Stimulated activated CD8-positive, alpha-beta memory T cell treated with anti-CD3 and anti-CD28 coated beads, Interleukin-7, amount 100 ng/mL, for 4 hours (primary cell): ENCODE results near the gene SLC23A2.
"Not testable (repeated sequence)": the region's sequence is repeated elsewhere in the genome, so short reads cannot be mapped to it uniquely, and the experiment has no call there.

ENCODE experiments used
- DNase-seq, 2 donors: peaks; one replicate each; pipeline ENCODE4 v3.0.0-alpha.2; 2020; ENCODE audit warnings: low read depth in 2 of 2

Gene SLC23A2

DNA sequence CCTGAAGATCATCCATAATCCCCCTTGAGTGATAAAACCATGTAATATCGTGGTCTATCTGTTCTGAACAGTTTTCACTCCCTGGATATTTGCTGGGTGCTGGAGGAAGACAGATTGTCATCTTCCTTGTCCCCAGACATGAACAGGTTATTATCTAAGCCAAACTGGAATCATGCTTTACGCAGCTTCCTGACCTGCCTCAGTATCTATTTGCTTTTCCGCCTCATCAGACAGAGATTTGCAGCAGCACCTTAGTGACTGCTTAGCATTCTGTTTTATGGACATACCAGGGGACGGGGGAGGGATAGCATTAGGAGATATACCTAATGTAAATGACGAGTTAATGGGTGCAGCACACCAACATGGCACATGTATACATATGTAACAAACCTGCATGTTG, 124.6 kb downstream of the SLC23A2 start:
- DNase-seq: no peak

DNA sequence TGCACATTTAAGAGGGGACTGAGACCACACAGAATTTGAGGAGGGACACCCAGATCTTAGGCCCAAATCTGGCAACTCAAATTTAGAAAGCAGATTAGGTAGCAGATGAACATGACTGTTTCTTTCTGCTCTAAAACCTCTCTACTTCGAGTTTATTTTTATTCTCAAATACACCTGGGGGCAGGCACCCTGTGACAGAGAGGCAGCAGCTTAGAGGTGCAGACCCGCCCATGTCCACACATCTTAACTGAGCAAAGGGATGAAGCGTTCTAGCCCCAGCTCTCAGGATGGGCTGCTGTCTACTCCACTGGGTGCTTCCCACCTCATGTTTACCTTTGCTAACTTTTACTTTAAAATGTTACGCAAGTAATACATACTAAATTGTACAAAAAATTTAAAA, 125.0 kb downstream of the SLC23A2 start:
- DNase-seq: no peak

DNA sequence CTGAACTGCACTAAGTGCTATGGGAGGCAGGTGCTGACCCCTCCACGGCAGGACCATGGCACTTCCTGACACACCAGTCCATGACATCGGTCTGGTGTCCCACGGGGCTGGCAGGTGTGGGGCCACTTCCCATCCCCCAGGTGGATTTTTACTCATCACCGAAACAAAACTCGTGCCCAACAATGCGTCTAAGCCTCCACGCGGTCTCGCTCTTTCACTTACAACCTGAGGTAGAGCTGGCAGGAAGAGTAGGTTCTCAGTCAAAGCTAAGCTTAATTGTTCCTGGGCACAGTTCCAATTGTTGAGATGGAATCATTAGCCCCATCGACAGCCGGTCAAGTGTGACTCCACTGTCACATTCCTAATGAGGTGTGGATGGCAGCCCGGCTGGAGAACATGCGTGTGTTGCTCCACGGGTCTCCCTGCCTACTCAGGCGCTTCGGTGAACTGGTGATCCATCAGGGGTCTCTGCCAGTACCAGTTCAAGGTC, 125.7 kb downstream of the SLC23A2 start:
- no peak for DNase-seq

DNA sequence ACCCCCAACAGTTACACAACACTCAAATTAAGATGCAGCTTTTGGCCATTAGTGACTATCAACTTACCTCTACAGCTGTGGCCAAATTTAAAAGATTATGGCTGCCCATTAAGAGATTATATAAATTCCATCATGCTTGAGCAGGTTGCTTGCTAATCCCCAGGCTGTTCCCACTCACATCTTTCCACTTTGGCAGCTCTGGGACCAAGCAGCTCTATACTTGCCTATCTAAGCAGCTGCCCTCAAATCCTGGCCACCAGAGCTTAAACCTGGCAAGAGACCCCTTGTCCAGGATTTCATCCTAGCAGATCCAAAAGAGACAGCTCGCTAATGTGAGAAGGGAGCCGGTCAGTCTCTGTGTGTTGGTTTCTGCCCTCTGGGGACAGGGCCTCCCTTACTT, 127.9 kb downstream of the SLC23A2 start:
- no peak for DNase-seq

DNA sequence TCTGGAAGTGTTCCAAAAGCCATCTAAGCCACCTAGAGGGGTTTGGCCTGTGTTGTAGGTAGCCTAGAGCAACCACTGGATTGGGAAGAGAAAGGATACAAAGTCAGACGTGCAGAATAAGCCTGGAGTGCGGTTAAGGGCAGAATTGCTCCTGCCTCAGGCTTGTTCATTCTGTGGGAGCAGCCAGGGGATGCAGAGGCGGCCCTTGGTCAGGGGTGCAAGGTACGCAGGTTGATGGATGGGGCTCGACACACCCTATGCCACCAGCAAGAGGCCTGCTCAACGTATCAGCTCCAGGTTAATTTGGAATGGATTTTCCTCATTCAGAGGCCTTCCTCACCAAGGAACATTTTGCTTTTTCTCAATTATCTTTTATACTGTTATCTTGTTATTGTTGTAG, 129.8 kb downstream of the SLC23A2 start:
- DNase-seq: no peak

DNA sequence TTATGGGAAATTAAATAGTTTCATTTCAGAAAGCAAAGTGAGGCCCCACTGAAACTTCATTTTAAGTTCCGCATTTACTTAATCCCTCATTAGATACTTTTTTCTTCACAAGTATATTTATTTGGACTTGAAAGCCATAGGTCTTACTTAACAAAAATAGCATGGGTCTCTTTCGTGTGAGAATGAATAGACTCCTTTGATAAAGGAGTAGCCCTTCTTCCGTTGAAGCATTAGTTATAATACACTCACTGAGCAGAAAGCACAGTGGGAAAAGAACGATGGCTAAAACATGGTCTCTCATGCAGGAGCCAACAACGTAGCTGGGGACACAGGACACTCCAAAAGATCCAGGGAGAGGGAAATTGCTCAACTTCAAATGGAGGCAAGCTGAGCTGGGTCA, 130.4 kb downstream of the SLC23A2 start:
- no peak for DNase-seq

DNA sequence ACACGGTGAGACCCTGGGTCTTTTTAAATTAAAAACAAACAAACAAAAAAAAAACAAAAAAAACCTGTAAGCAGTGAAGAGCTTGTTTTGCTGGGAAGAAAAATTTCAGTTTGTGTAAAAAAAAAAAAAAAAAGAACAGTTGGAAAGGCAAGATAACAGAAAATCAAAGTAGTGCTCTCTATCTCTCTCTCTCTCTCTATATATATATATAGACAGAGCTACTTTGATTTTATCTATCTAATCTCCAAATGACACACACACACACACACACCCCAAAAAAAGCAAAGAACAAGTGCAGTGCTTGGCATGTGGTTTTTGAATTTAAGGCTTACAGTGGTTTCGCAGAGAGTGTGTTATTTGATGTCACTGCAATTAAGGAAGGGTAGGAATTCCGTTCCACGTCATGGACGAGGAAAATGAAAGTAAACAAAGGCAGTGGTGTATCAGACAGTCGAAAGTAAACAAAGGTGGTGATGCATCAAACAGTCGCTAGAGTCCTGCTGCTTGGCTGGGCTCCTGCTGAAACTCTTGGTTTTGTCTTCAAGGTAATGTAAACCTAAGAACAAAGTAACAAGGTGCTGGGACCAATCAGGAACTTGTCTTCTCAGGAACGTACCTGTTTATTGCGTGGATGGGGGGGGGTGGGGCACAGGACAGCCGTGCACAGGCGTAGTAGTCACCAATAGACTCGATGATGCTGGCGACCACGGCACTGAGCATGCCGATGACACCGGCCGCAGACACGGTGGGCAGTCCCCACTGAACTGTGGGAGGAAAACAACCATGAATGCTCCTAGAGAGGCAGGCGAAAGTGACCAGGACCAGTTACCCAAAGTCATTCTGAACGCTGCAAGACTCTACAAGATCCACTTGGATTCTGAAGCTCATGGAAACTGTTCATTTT, 131.8 kb downstream of the SLC23A2 start:
- DNase-seq: no peak

DNA sequence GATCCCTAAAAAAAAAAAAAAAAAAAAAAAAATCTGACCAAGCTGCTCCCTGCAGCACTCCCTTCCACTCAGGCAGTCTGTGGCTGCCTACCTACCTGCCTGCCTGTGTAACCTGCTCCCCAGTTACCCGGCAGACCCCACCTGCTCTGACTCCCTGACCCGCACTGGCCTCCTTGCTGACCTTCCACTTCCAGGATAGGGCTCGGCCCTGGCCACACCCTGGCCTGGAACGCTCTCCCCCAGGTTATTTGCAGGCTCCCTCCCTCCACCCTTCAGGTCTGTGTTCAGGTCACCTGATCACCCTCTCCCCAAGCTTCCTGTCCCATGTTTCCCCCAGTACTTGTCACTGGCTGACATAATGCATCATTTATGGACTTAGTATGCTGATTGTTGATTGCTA, 134.3 kb downstream of the SLC23A2 start:
- no peak for DNase-seq

DNA sequence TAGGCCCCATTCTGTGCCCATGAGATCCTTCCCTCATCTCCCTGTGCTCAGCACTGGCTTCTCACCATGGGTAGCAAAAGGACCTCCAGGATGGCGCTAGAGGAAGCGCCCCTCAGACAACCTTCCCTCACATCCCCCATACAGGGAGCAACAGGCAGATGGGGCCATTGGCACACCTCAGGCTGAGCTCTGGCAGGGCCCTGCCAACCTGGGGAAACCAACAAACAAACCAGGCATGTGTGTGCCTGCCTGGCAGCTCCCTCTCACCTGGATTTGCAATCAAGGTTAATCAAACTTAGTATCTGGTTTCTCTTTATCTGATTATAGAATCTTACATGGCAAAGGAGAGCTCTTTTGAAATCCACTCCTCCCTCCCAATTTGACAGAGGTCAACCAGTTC, 134.9 kb downstream of the SLC23A2 start:
- no peak for DNase-seq

DNA sequence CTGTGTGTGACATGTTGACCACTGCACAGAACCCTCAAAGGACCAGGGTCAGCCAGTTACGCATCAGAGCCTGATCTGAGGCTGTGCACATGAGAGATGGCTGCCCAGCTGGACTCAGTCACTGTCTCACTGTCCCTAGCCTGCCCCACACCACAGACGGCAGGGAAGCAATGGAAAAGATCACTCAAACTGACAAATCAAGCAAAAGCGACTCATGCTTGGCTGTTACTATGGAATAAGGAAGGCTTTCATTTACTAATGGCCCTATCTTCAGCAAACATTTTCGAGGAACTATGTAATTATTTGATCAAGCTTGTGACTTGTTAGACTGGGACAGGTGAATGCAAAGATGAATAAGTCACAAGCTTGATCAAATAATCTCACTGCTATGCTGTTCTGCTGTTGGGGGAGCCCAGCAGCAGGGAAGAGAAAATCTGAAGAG, 137.0 kb downstream of the SLC23A2 start:
- DNase-seq: no peak

DNA sequence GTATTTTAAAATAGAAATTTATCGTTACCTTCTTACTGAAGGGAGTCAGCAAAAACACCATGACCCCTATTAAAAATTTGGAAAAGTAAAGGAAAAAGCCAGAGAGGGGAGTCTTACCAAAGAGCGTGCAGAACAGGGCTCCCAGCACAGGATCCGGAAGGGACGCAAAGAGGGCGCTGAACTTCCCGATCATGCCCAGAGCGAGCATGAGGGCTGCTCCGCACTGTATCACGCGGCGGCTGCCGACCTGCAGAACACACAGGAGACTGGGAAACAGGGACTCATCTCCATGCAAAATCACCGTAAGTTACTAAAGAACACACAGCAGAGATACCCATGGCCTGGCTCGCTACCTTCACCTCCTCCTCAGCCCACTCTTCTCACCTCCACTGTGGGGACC, 138.6 kb downstream of the SLC23A2 start:
- DNase-seq: no peak

DNA sequence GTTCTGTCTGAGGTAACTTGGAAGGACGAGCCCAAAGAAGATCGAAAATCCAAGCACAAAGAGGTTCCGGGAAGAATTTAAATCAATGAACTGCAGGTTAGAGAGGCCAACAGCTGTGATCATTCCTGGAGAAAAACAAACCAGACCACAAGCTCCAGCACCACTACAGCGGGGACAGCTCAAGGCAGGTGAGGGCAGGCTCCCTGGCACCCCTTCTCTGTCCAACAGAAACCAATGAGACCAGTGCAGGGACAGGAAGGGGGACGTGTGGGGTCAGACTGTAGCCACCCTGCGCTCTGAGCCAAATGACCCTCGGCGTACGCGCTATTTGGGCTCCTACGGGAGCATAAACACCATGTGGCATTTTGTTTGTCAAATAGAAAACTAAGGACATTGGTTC, 139.3 kb downstream of the SLC23A2 start:
- DNase-seq: no peak

DNA sequence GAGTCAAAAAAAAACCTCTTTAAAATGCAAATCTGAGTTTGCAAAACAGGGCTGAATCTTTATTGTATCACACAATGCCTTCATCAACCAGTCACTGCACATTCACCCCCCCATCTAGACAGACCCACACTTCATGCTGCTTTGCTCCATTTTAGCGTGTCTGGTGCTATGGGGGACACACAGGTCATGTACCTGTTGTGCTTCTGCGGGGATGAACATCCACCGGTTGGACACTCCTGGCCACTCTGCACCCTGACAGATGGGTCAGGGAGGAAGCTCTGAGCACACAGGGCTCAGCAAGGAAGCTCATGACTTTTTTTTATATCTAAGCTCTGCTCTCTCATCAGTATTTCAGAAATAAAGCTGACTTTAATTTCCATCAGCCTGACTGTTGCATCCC, 143.3 kb downstream of the SLC23A2 start:
- no peak for DNase-seq

DNA sequence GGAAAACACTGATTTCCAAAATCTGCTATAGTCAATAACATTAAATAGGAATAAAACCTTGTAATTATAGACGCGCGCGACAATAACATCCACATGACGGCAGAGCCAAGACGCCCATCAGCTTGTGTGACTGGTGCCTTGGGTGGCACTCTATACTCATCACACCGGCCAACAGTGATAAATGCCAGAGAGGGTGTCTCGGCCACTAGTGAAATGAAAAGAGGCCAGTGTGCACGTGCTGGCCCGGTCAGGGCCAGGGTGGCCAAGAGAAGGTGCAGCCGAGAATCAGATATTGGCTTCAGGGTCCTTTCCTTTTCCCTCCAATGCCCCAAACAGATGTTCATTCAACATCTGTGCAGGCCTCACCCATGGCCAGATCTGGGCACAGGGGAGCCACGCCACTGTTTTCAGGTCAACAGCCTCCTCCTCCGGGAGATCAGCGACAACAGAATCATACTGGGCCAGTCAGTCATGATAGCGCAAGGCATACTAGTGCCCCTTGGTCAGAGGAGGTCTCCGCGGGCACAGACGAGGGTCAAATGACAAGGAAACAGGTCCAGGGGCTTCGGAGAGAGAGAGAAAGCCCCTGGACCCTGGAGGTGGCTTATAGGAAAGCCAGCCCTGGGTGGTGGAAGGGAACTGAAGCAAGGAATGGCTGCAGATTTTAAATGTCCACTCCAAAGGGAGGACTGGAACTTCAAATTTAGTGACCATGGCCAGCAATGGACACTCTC, 145.1 kb downstream of the SLC23A2 start:
- no peak for DNase-seq

DNA sequence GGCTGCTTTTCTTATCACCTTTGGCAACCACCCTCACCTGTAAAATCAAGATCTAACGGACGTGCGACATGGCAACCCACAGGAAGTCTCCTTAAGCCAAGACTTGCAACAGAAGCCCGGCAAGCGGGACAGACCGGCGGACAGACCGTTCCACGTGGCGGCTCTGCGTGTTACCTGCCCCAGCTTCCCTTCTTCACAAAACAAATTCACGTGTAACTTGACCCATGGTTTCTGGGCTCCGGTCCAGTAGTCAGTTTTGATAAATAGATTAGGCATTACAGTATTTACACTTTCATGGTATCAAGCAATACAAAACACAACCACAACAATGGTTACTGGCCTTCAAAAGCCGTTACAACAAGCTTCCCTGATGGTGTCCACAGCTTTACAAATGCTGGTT, 145.8 kb downstream of the SLC23A2 start:
- no peak for DNase-seq

DNA sequence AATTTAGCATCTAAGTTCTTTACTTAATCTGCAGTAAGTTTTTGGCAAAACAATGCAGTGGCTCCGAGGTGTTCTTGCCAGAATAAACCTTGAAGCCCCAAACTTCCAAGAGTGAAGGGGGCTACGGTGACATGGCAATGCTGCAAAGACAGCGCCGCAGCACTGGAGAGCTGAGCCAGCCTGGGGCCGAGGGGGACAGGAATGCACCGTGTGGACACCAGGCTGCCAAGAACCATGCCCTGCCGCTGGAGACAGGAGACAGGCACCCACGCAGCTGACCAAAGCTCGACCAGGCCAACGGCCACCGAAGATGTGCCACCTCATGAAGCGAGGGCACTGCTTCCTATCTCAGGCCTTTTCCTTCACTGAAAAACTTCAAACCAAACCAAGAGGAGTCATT, 146.2 kb downstream of the SLC23A2 start:
- no peak for DNase-seq

DNA sequence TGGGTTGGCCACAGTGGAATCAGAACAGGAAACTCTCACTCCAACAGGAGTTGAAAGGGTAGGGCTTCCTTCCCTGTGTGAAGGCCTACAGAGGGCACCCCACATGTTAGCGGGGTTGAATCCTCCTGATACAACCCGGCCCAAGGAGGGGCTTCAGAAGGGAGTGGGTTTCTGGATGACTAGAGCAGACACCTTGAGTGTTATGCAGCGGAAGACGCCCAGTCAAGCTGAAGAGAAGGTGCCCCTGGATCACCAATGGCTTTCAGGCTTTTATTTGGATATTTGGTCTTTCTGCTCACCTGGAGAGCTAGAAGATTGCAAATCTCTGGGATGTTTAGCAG, 146.8 kb downstream of the SLC23A2 start:
- no peak for DNase-seq

DNA sequence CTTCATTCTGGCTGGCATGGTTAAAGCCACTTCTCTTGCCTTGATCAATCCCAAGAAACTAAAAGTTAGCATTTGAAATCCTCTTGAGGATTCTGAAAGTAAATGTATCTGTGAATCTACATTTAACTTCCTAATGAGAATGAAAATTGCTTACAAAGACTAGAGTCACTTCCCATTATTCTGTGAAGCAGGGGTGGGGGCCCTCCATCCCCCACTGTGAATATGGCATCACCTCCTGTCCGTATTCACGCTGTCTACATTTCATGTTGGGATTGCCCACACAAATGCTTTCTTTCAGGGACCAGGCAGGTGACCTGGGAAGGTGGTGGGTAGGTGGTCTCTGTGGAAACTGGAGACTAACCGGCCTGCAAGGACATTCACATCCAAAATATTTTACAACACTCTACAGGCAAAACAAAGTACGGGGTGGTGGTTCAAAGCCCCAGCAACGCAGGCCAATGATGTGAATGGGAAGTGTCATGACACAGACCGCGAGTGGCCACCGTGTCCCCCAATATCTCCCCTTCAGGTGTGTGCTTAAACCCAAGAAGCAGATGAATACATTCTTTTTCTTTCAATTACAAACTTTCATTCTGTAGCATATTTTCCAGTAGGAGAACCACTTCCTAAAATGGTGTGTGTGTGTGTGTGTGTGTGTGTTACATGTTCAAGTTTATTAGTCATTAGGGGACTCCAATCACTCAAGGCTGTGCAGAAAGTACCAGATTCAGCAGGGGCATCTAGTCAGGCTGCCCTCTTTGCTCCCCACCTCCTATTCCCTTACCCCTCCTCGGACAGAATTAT, 147.4 kb downstream of the SLC23A2 start:
- DNase-seq: no peak

DNA sequence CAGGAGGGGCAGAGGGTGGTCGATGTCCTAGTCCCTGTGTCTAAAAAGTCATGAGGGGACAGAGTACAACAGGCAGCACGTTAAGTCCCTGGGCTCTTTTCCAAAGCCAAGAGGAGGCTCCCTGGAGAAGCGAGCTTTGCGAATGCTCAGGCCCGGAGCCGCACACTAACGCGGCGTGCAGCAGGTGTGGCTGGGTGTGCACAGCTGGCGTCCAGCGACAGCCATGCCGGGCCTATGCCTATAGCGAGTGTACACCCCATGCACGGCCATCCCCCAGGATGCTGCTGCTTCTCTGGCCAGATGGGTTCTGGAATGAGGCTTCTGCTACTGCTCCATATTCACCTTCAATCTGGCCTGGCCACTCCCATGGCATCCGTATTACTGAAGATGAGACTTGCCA, 148.3 kb downstream of the SLC23A2 start:
- no peak for DNase-seq

DNA sequence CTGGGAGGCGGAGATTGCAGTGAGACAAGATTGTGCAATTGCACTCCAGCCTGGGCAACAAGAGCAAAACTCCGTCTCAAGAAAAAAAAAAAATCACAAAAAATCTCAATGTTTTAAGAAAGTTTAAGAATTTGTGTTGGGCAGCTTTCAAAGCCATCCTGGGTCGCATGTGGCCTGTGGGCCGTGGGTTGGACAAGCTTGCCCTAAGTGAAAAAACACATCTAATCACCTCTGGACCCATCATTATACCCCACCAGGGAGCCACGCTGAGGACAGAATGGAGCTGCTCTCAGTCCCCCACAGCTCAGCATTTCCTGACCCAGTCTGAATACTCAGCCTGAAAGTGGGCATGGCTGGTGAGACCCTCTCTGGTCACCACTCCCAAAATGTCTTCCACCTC, 150.3 kb downstream of the SLC23A2 start:
- no peak for DNase-seq

DNA sequence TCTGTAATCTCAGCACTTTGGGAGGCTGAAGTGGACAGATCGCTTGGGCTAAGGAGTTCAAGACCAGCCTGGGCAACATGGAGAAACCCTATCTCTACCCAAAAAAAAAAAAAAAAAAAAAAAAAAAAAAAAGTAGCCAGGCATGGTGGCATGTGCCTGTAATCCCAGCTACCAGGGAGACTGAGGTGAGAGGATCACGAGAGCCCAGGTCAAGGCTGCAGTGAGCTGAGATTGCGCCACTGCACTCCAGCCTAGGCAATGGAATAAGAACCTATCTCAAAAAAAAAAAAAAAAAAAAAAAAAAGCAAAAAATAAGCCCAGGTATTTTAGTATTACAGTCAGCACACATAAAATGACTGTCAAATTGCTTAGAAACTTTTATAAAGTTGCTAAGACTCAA, 152.5 kb downstream of the SLC23A2 start:
- DNase-seq: not testable (repeated sequence)

DNA sequence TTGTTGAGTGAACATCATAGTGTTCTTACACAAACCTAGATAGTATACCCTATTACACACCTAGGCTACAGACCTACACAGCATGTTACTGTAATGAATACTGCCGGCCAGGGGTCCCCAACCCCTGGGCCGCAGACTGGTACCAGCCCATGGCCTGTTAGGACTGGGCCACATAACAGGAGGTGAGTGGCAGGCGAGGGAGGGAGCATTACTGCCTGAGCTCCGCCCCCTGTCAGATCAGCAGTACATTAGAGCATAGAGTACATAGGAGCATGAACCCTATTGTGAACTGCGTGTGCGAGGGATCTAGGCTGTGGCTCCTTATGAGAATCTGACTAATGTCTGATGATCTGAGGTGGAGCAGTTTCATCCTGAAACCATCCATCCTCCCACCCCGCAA, 153.3 kb downstream of the SLC23A2 start:
- DNase-seq: no peak
